Stimulated activated CD8-positive, alpha-beta memory T cell treated with anti-CD3 and anti-CD28 coated beads, Interleukin-15, amount 100 ng/mL, for 4 hours (primary cell): ENCODE data around the gene PIH1D1.

Experiments
- DNase-seq, 2 donors: peaks; one replicate each; pipeline ENCODE4 v3.0.0-alpha.2; 2020; ENCODE audit warnings: low read depth in 2 of 2

Gene PIH1D1

GRCh38 chr19:49420227-49420626 lies 31.4 kb downstream of the PIH1D1 start:
- no peak for DNase-seq

- DNase-seq: no peak
These were observed 32.4 kb downstream of the PIH1D1 start for GRCh38 chr19:49419173-49419572.

- DNase-seq: no peak
These were observed 33.1 kb downstream of the PIH1D1 start for GRCh38 chr19:49418511-49418910.

GRCh38 chr19:49417088-49417487 lies 34.5 kb downstream of the PIH1D1 start:
- DNase-seq: no peak

GRCh38 chr19:49415810-49416200 lies 35.8 kb downstream of the PIH1D1 start:
- no peak for DNase-seq

- no peak for DNase-seq
These were observed 36.4 kb downstream of the PIH1D1 start for GRCh38 chr19:49415102-49415809.

GRCh38 chr19:49414256-49414655 lies 37.4 kb downstream of the PIH1D1 start:
- no peak for DNase-seq

- no peak for DNase-seq
These were observed 38.3 kb downstream of the PIH1D1 start for GRCh38 chr19:49413348-49413747.

- no peak for DNase-seq
These were observed 39.8 kb downstream of the PIH1D1 start for GRCh38 chr19:49411681-49412326.

GRCh38 chr19:49409441-49410029 lies 42.1 kb downstream of the PIH1D1 start:
- no peak for DNase-seq

- no peak for DNase-seq
These were observed 42.7 kb downstream of the PIH1D1 start for GRCh38 chr19:49408816-49409440.

GRCh38 chr19:49407482-49408015 lies 44.1 kb downstream of the PIH1D1 start:
- no peak for DNase-seq

GRCh38 chr19:49407079-49407478 lies 44.5 kb downstream of the PIH1D1 start:
- no peak for DNase-seq

- DNase-seq: no peak
These were observed 48.0 kb downstream of the PIH1D1 start for GRCh38 chr19:49403404-49404187.

GRCh38 chr19:49400029-49400428 lies 51.6 kb downstream of the PIH1D1 start:
- no peak for DNase-seq

GRCh38 chr19:49398931-49399330 lies 52.7 kb downstream of the PIH1D1 start:
- DNase-seq: no peak

GRCh38 chr19:49398001-49398615 lies 53.5 kb downstream of the PIH1D1 start:
- no peak for DNase-seq

GRCh38 chr19:49396738-49397505 lies 54.7 kb downstream of the PIH1D1 start:
- no peak for DNase-seq
